ENCODE results near the gene RNF227. TPM values are rescaled to one million over a fixed set of nuclear protein-coding genes. Genes with fewer than 3 reads are reported as not detected.

Gene RNF227
- total and polyA plus RNA-seq, 2 of the 13 experiments (the other 11 are each of a cell fraction or from before 2014, with no cell fraction given), result 0.20 to 0.79 TPM

GRCh38 chr17:7912927-7913524 is 3.1 kb downstream of the RNF227 start:
- Histone ChIP-seq H3K4me1 (ENCODE audit: insufficient read depth, low read length) (peaks cover 22% of the 10 kb centered on the region), H4K20me1 (ENCODE audit: insufficient read depth, low read length) (no peaks in the 10 kb centered on the region), H3K27me3 (ENCODE audit: control insufficient read depth in 1 of 2, insufficient read depth in 2 of 2, low read length in 2 of 2) (peaks cover 0 to 3% of the 10 kb centered on the region in 2 experiments; a peak in 1 of 5 replicates), H2AFZ (ENCODE audit: low read length) (no peak overlapping the region), H3K9me3 (ENCODE audit: low read length) (no peaks in the 10 kb centered on the region), H3K9ac (ENCODE audit: insufficient read depth, low read depth, low read length) (no peak overlapping the region), H3K79me2 (ENCODE audit: insufficient read depth, low read length) (no peaks in the 10 kb centered on the region), H3K36me3 (replicated peaks in 1 of 2; ENCODE audit: control insufficient read depth in 1 of 2, insufficient read depth in 2 of 2, low read length in 2 of 2) (no peaks in the 10 kb centered on the region), H3K4me3 (replicated peaks in 1 of 3; ENCODE audit: insufficient read depth in 1 of 3, low read depth in 2 of 3, low read length in 3 of 3) (no peak overlapping the region), H3K27ac (ENCODE audit: extremely low read length, insufficient read depth, low read length) (no peak overlapping the region), H3K4me2 (ENCODE audit: low read depth, low read length) (no peak overlapping the region)
- peak; percentile 47 for ATAC-seq
- in situ Hi-C loops (cut with HindIII; ENCODE audit: extremely low pct_ligation_motif_present, low pct_unique_long_range_greater_than_20kb) (loop anchor here (5.0 kb wide), 2 partner anchors 74 to 129 kb away; no protein-coding TSS in a partner anchor), intact Hi-C loops (cut with micrococcal nuclease; ENCODE audit: unreplicated experiment) (loop anchor here (1.0 to 5.0 kb wide), 4 partner anchors 72 to 144 kb away; no protein-coding TSS in a partner anchor)
- peak; percentile 77 for DNase-seq (ENCODE audit: low spot score)
- 13% methylated on average over 3 of the region's 3 CpGs for WGBS (ENCODE audit: low lambda C conversion rate)
- BruUV-seq (replicated peaks), result no TSS peak
- ChIA-PET POLR2A (interaction anchor here (0.6 to 1.1 kb wide), 2 partner anchors 21 to 76 kb away, joined by 3 read pairs; no protein-coding TSS in a partner anchor), CTCF (ENCODE audit: low intra/inter-chr PET ratio, low total read pairs) (interaction anchor here (0.8 to 4.6 kb wide), 5 partner anchors 77 to 170 kb away, joined by 3 to 70 read pairs (median 13); no protein-coding TSS in a partner anchor)
- FAIRE-seq, result peak; percentile 88
- TF ChIP-seq SRSF9 (IDR thresholded peaks at IDR 0.05; ENCODE audit: borderline replicate concordance, insufficient read depth, low read depth, low read length, poor library complexity, severe bottlenecking) (no peak), ZNF558 (CRISPR knock-in tag; IDR thresholded peaks at IDR 0.05; ENCODE audit: borderline replicate concordance) (no peak), KMT2B (CRISPR knock-in tag; IDR thresholded peaks at IDR 0.05) (no peak), NFYB (CRISPR knock-in tag; IDR thresholded peaks at IDR 0.05) (no peak), ETS1 (CRISPR knock-in tag; IDR thresholded peaks at IDR 0.05) (no peak), SRSF1 (optimal IDR thresholded peaks at IDR 0.05; ENCODE audit: low read depth, low read length) (no peak), ZNF773 (CRISPR knock-in tag; IDR thresholded peaks at IDR 0.05; ENCODE audit: borderline replicate concordance) (no peak), HMGXB4 (CRISPR knock-in tag; IDR thresholded peaks at IDR 0.05; ENCODE audit: borderline replicate concordance in 1 of 2, low read depth in 1 of 2) (no peak), ZBTB4 (CRISPR knock-in tag; IDR thresholded peaks at IDR 0.05; ENCODE audit: borderline replicate concordance) (no peak), ZBTB49 (CRISPR knock-in tag; IDR thresholded peaks at IDR 0.05; ENCODE audit: borderline replicate concordance) (no peak), ATM (IDR thresholded peaks at IDR 0.05; ENCODE audit: borderline replicate concordance) (no peak), ZNF557 (CRISPR knock-in tag; IDR thresholded peaks at IDR 0.05) (no peak), AGO1 (IDR thresholded peaks at IDR 0.05; ENCODE audit: low read depth, low read length, poor library complexity, severe bottlenecking) (no peak), NFIB (CRISPR knock-in tag; IDR thresholded peaks at IDR 0.05; ENCODE audit: borderline replicate concordance) (no peak)
